ENCODE results near the gene TICAM1. TPM values are rescaled to one million over a fixed set of nuclear protein-coding genes. Genes with fewer than 3 reads are reported as not detected.

TICAM1 gene
- polyA plus RNA-seq, 1 experiment: 1.9 TPM

DNA sequence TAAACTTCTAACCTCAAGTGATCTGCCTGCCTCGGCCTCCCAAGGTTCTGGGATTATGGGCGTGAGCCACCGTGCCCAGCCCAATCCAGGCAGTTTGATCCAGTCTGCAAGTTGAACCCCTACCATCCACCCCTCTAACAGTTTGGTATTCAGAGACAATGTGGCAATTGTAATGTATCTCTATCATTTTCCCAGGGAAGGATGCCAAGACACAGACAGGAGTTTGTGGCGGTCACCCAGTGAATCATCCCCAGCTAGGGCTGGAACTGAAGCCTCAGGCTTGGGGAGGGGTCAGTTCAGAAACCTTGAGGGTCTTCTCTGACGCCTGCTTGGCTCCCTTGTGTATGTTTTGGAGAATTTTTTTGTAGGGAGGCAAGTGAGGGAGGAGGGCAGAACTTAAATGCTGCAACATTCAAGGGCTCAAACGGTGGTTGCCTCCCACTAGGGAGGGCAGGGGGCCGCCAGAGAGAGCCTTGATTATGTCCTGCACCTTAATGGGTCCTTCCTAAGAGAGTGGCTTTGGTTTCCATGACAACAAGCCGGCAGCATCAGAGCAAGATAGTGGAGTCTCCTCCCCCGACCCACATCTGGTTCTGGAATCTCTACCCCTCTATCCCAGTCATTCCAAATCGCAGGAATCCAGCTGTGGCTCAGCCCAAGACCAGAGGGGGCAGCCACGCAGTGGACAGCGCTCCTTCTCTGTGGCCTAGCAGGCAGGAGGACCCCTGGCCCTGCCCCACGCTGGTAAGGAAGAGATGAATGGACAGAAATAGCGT is 54.9 kb downstream of the TICAM1 start:
- Histone ChIP-seq H3K27me3 (ENCODE audit: control insufficient read depth, insufficient read depth, low read length) (peaks cover 4% of the 10 kb centered on the region), H3K4me3 (ENCODE audit: low read depth, low read length) (no peak overlapping the region), H3K36me3 (ENCODE audit: control insufficient read depth, insufficient read depth, low read length) (no peaks in the 10 kb centered on the region)
- ChIA-PET CTCF (interaction anchor here (0.9 to 1.7 kb wide), 2 partner anchors 14 to 44 kb away, joined by 4 to 5 read pairs; partner anchors contain the start of gene FEM1A), POLR2A (no interaction called here)
- DNase-seq (ENCODE audit: low read depth): no peak
- TF ChIP-seq, protein P1, sequence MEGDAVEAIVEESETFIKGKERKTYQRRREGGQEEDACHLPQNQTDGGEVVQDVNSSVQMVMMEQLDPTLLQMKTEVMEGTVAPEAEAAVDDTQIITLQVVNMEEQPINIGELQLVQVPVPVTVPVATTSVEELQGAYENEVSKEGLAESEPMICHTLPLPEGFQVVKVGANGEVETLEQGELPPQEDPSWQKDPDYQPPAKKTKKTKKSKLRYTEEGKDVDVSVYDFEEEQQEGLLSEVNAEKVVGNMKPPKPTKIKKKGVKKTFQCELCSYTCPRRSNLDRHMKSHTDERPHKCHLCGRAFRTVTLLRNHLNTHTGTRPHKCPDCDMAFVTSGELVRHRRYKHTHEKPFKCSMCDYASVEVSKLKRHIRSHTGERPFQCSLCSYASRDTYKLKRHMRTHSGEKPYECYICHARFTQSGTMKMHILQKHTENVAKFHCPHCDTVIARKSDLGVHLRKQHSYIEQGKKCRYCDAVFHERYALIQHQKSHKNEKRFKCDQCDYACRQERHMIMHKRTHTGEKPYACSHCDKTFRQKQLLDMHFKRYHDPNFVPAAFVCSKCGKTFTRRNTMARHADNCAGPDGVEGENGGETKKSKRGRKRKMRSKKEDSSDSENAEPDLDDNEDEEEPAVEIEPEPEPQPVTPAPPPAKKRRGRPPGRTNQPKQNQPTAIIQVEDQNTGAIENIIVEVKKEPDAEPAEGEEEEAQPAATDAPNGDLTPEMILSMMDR (IDR thresholded peaks at IDR 0.05; ENCODE audit: insufficient read depth, low read depth, low read length): no peak

DNA sequence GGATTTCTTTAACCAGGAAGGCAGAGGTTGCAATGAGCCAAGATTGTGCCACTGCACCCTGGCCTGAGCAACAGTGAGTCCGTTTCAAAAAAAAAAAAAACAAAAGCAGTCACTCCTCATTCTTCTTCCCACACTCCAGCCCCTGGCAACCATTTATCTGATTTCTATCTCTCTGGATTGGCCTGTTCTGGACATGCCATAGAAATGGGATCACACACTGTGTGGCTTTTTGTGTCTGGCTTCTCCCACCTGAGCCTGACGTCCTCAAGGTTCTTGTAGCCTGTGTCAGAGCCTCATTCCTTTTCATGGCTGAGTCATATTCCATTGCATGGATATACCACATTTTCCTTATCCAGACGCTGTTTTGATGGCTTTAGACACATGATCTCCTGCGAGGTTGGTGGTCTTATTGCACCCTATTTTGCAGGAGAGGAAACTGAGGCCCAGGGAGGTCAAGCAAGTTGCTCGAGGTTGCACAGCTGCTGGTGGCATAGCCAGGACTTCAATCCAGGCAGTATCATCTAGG is 55.8 kb downstream of the TICAM1 start:
- H3K36me3 ChIP-seq (ENCODE audit: control insufficient read depth, insufficient read depth, low read length): no peaks in the 10 kb centered on the region
- ChIA-PET POLR2A (no interaction called here), CTCF (interaction anchor here (1.3 kb wide), 1 partner anchor 15 kb away, joined by 3 read pairs; no protein-coding TSS in a partner anchor)
- TF ChIP-seq, protein P1 (IDR thresholded peaks at IDR 0.05; ENCODE audit: insufficient read depth, low read depth, low read length): no peak
- DNase-seq (ENCODE audit: low read depth): no peak
- peaks cover 4% of the 10 kb centered on the region for H3K27me3 ChIP-seq (ENCODE audit: control insufficient read depth, insufficient read depth, low read length)
- no peak overlapping the region for H3K4me3 ChIP-seq (ENCODE audit: low read depth, low read length)

DNA sequence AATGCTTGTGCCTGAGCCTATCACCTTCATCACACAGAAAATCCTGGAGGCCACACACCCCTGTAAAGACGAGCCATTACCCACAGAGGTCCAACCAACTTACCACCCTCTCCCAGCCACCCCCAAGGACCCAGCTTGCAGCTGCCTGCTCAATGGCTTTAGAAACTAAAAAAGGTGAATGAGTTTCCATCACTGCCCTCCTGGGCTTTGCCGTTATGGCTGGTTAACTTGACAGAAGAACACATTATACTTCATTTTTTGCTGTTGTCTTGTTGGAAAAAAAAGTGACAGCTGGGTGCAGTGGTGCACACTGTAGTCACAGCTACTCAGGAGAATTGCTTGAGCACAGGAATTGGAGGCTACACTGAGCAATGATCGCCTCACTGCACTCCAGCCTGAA is 57.4 kb downstream of the TICAM1 start:
- Histone ChIP-seq H3K27me3 (ENCODE audit: control insufficient read depth, insufficient read depth, low read length) (peaks cover 4% of the 10 kb centered on the region), H3K4me3 (ENCODE audit: low read depth, low read length) (no peak overlapping the region), H3K36me3 (ENCODE audit: control insufficient read depth, insufficient read depth, low read length) (no peaks in the 10 kb centered on the region)
- no peak for DNase-seq (ENCODE audit: low read depth)
- ChIA-PET CTCF (interaction anchor here (1.8 kb wide), 1 partner anchor 17 kb away, joined by 5 read pairs; the partner anchor contains the start of gene FEM1A), POLR2A (no interaction called here)
- TF ChIP-seq, protein P1 (IDR thresholded peaks at IDR 0.05; ENCODE audit: insufficient read depth, low read depth, low read length): no peak

- Histone ChIP-seq H3K36me3 (ENCODE audit: control insufficient read depth, insufficient read depth, low read length) (no peaks in the 10 kb centered on the region), H3K4me3 (ENCODE audit: low read depth, low read length) (no peak overlapping the region), H3K27me3 (ENCODE audit: control insufficient read depth, insufficient read depth, low read length) (peaks cover 4% of the 10 kb centered on the region)
- TF ChIP-seq, protein P1 (IDR thresholded peaks at IDR 0.05; ENCODE audit: insufficient read depth, low read depth, low read length): no peak
- ChIA-PET POLR2A (no interaction called here), CTCF (interaction anchor here (1.8 kb wide), 1 partner anchor 18 kb away, joined by 5 read pairs; the partner anchor contains the start of gene FEM1A)
- no peak for DNase-seq (ENCODE audit: low read depth)
These were observed 58.4 kb downstream of the TICAM1 start for GRCh38 chr19:4773047-4773640.

DNA sequence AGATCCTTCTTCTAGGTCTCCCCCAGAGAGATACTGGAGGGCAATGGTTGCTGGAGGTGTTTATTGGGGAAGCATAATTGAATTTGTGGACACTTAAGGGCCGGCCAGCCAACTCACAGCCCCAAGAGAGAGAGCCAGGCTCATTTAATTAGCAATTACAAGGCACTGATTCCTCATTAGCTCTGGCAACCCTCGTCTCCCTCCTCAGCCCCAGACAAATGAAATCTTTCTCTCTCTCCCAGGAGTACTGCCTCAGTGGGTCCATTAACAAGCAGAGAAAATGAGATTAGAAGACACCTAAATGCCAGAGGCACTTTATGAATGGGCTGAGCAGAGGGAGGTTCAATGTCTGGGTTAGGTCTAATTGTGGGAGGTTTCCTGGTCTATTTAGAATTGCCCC is 58.9 kb downstream of the TICAM1 start:
- TF ChIP-seq, protein P1 (IDR thresholded peaks at IDR 0.05; ENCODE audit: insufficient read depth, low read depth, low read length): no peak
- CTCF ChIA-PET: interaction anchor here (1.8 kb wide), 1 partner anchor 19 kb away, joined by 5 read pairs; the partner anchor contains the start of gene FEM1A
- POLR2A ChIA-PET: no interaction called here

More for the DNA sequence above, 58.9 kb downstream of the TICAM1 start:
- H3K27me3 ChIP-seq (ENCODE audit: control insufficient read depth, insufficient read depth, low read length): peaks cover 4% of the 10 kb centered on the region
- no peak for DNase-seq (ENCODE audit: low read depth)
- no peak overlapping the region for H3K4me3 ChIP-seq (ENCODE audit: low read depth, low read length)
- no peaks in the 10 kb centered on the region for H3K36me3 ChIP-seq (ENCODE audit: control insufficient read depth, insufficient read depth, low read length)

Data from BJ (cell line).